ENCODE results near the gene RARG. TPM values are rescaled to one million over a fixed set of nuclear protein-coding genes. Genes with fewer than 3 reads are reported as not detected.

RARG gene
- total RNA-seq, 1 experiment from 2014 or later = 11.8 TPM

- H3K4me1 ChIP-seq = 0 out of 2 replicates have a peak, but pooled peaks cover 4% of the 10 kb centered on the region
- no TSS peak for BruUV-seq (replicated peaks)
- no peaks in the 10 kb centered on the region for H3K36me3 ChIP-seq (ENCODE audit: control insufficient read depth, insufficient read depth, low read length)
- Mint-ChIP-seq H3K4me3 (ENCODE audit: unreplicated experiment) (no peak overlapping the region), H3K9me3 (ENCODE audit: unreplicated experiment) (no peaks in the 10 kb centered on the region), H3K36me3 (ENCODE audit: insufficient read depth, unreplicated experiment) (no peaks in the 10 kb centered on the region), H3K27ac (ENCODE audit: unreplicated experiment) (no peak overlapping the region), H3K4me1 (ENCODE audit: low read depth, unreplicated experiment) (peaks cover 12% of the 10 kb centered on the region), H3K27me3 (ENCODE audit: insufficient read depth, unreplicated experiment) (peaks cover 3% of the 10 kb centered on the region)
- no peak for TF ChIP-seq CTCF (IDR thresholded peaks at IDR 0.05; ENCODE audit: insufficient read depth in 1 of 2, low read depth in 1 of 2, low read length in 1 of 2, severe bottlenecking in 1 of 2, unreplicated experiment in 1 of 2)
- DNase-seq = no peak
- intact Hi-C loops (cut with micrococcal nuclease; ENCODE audit: unreplicated experiment) = no loop called here
- ChIA-PET POLR2A (no interaction called here), CTCF (no interaction called here)
- H3K27me3 ChIP-seq (replicated peaks; ENCODE audit: control insufficient read depth, insufficient read depth, low read length) = no peaks in the 10 kb centered on the region
- H3K4me3 ChIP-seq (ENCODE audit: low read depth, low read length) = no peak overlapping the region
- H3K9me3 ChIP-seq = no peaks in the 10 kb centered on the region
Observed at GRCh38 chr12:53245286-53245685, 13.3 kb upstream of the RARG start.

- POLR2A ChIA-PET = no interaction called here
- H3K27me3 Mint-ChIP-seq (ENCODE audit: insufficient read depth, unreplicated experiment) = peaks cover 3% of the 10 kb centered on the region
- no peaks in the 10 kb centered on the region for H3K9me3 Mint-ChIP-seq (ENCODE audit: unreplicated experiment)
Observed at GRCh38 chr12:53244337-53244736, 12.3 kb upstream of the RARG start.

GRCh38 chr12:53241623-53242412 is 9.8 kb upstream of the RARG start:
- CTCF ChIA-PET = interaction anchor here (0.6 to 1.6 kb wide), 3 partner anchors 9 to 978 kb away, joined by 4 to 8 read pairs (median 6); no protein-coding TSS in a partner anchor
- no peak overlapping the region for H3K4me3 ChIP-seq (ENCODE audit: low read depth, low read length)
- H3K36me3 ChIP-seq (ENCODE audit: control insufficient read depth, insufficient read depth, low read length) = no peaks in the 10 kb centered on the region
- no peaks in the 10 kb centered on the region for H3K4me1 ChIP-seq
- H3K9me3 ChIP-seq = no peaks in the 10 kb centered on the region
- DNase-seq = no peak
- intact Hi-C loops (cut with micrococcal nuclease; ENCODE audit: unreplicated experiment) = no loop called here
- no peaks in the 10 kb centered on the region for H3K27me3 ChIP-seq (replicated peaks; ENCODE audit: control insufficient read depth, insufficient read depth, low read length)
- H3K36me3 Mint-ChIP-seq (ENCODE audit: insufficient read depth, unreplicated experiment) = no peaks in the 10 kb centered on the region
- H3K27me3 Mint-ChIP-seq (ENCODE audit: insufficient read depth, unreplicated experiment) = peaks cover 3% of the 10 kb centered on the region
- POLR2A ChIA-PET = no interaction called here
- no peak for TF ChIP-seq CTCF (IDR thresholded peaks at IDR 0.05; ENCODE audit: insufficient read depth in 1 of 2, low read depth in 1 of 2, low read length in 1 of 2, severe bottlenecking in 1 of 2, unreplicated experiment in 1 of 2)
- H3K4me3 Mint-ChIP-seq (ENCODE audit: unreplicated experiment) = no peak overlapping the region
- H3K9me3 Mint-ChIP-seq (ENCODE audit: unreplicated experiment) = no peaks in the 10 kb centered on the region
- no peak overlapping the region for H3K27ac Mint-ChIP-seq (ENCODE audit: unreplicated experiment)
- no TSS peak for BruUV-seq (replicated peaks)
- H3K4me1 Mint-ChIP-seq (ENCODE audit: low read depth, unreplicated experiment) = peaks cover 17% of the 10 kb centered on the region

More at GRCh38 chr12:53244337-53244736, 12.3 kb upstream of the RARG start:
- CTCF ChIA-PET = interaction anchor here (0.5 to 2.1 kb wide), 2 partner anchors 30 to 774 kb away, joined by 4 to 9 read pairs; no protein-coding TSS in a partner anchor
- intact Hi-C loops (cut with micrococcal nuclease; ENCODE audit: unreplicated experiment) = no loop called here
- no peak for DNase-seq
- Mint-ChIP-seq H3K36me3 (ENCODE audit: insufficient read depth, unreplicated experiment) (no peaks in the 10 kb centered on the region), H3K4me1 (ENCODE audit: low read depth, unreplicated experiment) (peaks cover 17% of the 10 kb centered on the region), H3K4me3 (ENCODE audit: unreplicated experiment) (peak overlapping the region; percentile 49), H3K27ac (ENCODE audit: unreplicated experiment) (no peak overlapping the region)
- no peak overlapping the region for H3K4me3 ChIP-seq (ENCODE audit: low read depth, low read length)
- H3K9me3 ChIP-seq = no peaks in the 10 kb centered on the region
- H3K27me3 ChIP-seq (replicated peaks; ENCODE audit: control insufficient read depth, insufficient read depth, low read length) = no peaks in the 10 kb centered on the region
- BruUV-seq (replicated peaks) = no TSS peak
- no peaks in the 10 kb centered on the region for H3K36me3 ChIP-seq (ENCODE audit: control insufficient read depth, insufficient read depth, low read length)
- no peaks in the 10 kb centered on the region for H3K4me1 ChIP-seq
- TF ChIP-seq CTCF (IDR thresholded peaks at IDR 0.05; ENCODE audit: insufficient read depth in 1 of 2, low read depth in 1 of 2, low read length in 1 of 2, severe bottlenecking in 1 of 2, unreplicated experiment in 1 of 2) = no peak
